ENCODE results near the gene ASCL5. TPM values are rescaled to one million over a fixed set of nuclear protein-coding genes. Genes with fewer than 3 reads are reported as not detected.

ASCL5 gene
- total RNA-seq, 4 donors from 2014 or later = not detected

DNA sequence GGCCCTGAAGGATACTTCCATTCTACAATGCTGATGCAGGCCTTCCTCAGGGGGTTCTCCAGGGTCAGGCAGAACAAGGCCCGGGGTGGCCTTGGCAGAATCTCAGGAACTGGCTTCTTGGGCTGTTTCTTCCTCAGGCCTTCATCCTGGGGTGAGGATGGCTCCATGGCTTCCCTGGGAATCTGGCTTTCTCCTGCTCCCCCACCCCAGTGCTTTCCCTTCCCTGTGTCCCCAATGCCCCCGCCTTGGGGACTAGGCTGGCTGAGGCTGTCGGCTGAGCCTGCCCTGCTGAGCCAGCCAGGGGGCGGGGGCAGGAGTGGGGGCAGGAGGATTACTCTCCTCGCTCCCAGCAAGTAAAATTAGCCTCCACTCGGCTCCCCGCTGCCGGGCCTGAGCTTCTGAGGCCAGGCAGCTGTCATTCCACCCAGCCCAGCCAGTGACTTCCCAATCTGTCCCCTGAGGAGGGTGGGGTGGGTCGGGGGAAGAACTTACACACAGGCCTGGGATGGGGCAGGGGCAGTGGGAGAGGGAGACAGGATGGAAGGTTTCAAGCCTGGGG lies 14.7 kb downstream of the ASCL5 start, which contains the start of gene CACNA1S:
TSS of gene CACNA1S (minus strand) at position 254 of the 559 bp plus-strand sequence. CDS start at position 167, 87 bp downstream.
- TF ChIP-seq, protein P1, sequence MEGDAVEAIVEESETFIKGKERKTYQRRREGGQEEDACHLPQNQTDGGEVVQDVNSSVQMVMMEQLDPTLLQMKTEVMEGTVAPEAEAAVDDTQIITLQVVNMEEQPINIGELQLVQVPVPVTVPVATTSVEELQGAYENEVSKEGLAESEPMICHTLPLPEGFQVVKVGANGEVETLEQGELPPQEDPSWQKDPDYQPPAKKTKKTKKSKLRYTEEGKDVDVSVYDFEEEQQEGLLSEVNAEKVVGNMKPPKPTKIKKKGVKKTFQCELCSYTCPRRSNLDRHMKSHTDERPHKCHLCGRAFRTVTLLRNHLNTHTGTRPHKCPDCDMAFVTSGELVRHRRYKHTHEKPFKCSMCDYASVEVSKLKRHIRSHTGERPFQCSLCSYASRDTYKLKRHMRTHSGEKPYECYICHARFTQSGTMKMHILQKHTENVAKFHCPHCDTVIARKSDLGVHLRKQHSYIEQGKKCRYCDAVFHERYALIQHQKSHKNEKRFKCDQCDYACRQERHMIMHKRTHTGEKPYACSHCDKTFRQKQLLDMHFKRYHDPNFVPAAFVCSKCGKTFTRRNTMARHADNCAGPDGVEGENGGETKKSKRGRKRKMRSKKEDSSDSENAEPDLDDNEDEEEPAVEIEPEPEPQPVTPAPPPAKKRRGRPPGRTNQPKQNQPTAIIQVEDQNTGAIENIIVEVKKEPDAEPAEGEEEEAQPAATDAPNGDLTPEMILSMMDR (IDR thresholded peaks at IDR 0.05; ENCODE audit: low read depth) = no peak

DNA sequence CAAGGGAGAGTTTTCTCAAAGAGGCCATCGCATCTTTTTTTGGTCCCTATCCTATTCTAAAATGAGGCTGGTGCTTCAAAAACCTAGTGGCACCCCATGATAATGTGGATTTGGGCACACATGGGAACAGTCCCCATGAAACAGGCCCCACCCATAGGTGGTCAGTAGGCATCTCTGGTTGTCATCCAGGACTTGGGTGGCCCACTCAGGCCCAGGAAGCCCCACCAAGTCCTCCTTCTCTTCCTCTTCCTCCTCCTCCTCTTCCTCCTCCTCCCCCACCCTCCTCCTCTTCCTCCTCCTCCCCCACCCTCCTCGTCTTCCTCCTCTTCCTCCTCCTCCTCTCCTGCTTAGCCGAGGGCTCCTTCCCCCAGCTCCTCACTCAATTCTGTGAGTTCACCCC lies 15.3 kb downstream of the ASCL5 start:
- TF ChIP-seq, protein P1 (IDR thresholded peaks at IDR 0.05; ENCODE audit: low read depth) = no peak

DNA sequence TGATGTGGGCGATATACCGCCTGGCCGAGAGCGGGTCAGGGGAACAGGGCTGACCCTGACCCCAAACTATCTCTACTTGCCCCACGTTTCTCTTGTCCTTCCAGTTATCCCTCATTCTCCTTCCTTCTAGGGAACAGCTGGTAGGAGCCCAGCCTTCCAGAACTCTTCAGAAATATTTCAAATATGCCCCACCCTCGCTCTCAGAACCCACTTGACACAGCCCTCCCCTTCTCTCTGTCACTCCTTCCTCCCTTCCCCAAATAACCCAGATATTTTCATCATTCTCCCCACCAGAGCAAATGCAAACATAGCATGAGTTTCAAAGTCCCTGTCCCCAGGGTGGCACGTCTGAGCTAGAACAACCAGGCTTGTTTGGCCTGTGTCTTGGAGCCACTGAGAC lies 15.8 kb downstream of the ASCL5 start:
- TF ChIP-seq, protein P1 (IDR thresholded peaks at IDR 0.05; ENCODE audit: low read depth) = no peak

DNA sequence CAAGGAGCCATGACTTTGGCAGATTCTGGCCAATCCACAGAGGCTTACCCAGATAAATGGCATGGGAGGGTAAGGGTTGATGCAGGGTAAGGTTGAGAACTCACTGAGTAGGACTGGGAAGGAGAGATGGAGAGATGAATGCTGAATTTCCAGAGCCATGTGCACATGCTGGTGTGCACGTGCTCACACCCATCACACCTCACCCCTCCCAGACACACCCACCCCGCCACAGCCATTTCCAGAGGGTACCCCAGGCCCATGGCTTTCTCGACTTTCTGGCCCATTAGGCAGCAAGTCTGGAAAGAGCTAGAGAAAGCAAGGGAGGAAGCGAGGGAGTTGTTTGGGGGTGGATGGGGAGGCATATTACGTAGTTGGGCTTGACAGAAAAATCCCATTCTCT lies 16.4 kb downstream of the ASCL5 start:
- TF ChIP-seq, protein P1 (IDR thresholded peaks at IDR 0.05; ENCODE audit: low read depth) = no peak

DNA sequence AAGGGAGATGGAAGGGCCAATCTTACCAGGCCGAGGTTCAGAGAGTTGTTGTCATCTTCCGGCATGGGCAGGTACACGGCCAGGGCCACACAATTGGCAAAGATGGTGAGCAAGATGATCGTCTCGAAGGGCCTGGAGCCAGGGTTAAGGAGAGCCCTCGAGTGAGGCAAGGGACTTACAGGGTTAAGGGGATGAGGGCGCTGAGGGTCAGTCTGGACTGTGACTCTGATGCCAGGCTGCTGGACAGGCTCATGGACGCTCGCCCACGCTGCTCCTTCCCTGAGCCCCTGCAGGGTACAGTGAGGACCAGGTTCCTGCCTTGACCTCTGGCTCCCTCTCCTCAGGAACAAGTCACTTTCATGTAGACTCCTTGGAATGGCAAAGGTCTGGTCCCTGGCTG lies 16.8 kb downstream of the ASCL5 start:
- TF ChIP-seq, protein P1 (IDR thresholded peaks at IDR 0.05; ENCODE audit: low read depth) = no peak

DNA sequence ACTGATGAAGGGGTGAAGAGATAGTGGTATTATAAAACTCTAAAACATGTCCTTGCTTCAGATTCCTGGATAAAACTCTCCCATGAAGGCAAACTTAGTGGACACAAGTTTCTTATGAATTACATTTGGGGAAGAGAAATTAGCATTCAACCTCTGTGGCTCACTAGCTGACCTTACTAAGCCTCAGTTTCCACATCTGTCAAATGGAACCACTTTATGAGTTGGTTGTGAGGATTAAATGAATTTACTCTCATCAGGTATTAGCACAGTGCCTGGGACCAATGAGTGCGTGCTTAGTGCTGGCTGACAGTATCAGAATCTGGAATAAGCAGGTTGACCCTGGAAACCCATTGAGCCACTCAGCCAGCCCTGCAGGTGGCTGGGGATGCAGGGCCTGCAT lies 17.3 kb downstream of the ASCL5 start:
- TF ChIP-seq, protein P1 (IDR thresholded peaks at IDR 0.05; ENCODE audit: low read depth) = no peak

DNA sequence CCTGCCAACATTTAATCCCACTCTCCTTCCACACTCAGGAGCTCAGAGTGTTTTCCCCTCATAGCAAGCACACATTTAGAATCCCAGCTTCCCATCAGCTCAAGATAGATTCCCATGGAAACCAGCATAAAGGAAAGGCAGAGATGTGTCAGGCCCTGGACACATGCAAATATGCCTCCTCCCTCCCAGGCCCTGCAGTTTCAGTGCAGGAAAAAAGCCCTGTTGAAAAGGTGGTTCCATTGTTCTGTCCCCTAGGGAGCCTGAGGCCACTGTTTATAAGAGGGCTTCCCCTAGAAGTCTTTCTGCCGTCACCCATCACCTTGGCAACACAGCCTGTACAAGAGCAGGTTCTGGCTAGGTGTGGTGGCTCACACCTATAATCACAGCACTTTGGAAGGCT lies 18.4 kb downstream of the ASCL5 start:
- TF ChIP-seq, protein P1 (IDR thresholded peaks at IDR 0.05; ENCODE audit: low read depth) = no peak
